Measurements from ENCODE around the gene DDX39B.
"Not testable (repeated sequence)": the region's sequence is repeated elsewhere in the genome, so short reads cannot be mapped to it uniquely, and the experiment has no call there.

The DDX39B gene

GRCh38 chr6:31493875-31494694, 47.7 kb downstream of the DDX39B start:
- Histone ChIP-seq H3K36me3 (ENCODE audit: control insufficient read depth, low read length) (peaks cover 5% of the 10 kb centered on the region), H3K27me3 (ENCODE audit: control insufficient read depth, low read length) (no peaks in the 10 kb centered on the region), H3K4me2 (ENCODE audit: low read length) (peak overlapping the region; percentile 83), H3K27ac (ENCODE audit: low read depth, low read length) (peak overlapping the region; percentile 74), H3K9me2 (replicated peaks; ENCODE audit: control insufficient read depth, low read length) (no peaks in the 10 kb centered on the region), H3F3A (ENCODE audit: control insufficient read depth, insufficient read depth) (peaks cover 15% of the 10 kb centered on the region), H3K4me3 (ENCODE audit: low read length) (peak overlapping the region; percentile 86), H3K9me3 (ENCODE audit: control insufficient read depth, insufficient read depth, low read length) (no peaks in the 10 kb centered on the region), H3K4me1 (ENCODE audit: control insufficient read depth, low read length) (peaks cover 42% of the 10 kb centered on the region), H4K20me1 (ENCODE audit: control insufficient read depth, insufficient read depth, low read depth, low read length) (peaks cover 2% of the 10 kb centered on the region; the same call in 1 of the 2 replicates), H3K79me2 (ENCODE audit: control insufficient read depth, low read length) (peaks cover 86% of the 10 kb centered on the region)
- TF ChIP-seq EZH2phosphoT487 (IDR thresholded peaks at IDR 0.05; ENCODE audit: borderline replicate concordance, low read length): no peak
- TF ChIP-seq CTCF (IDR thresholded peaks at IDR 0.05; ENCODE audit: low read depth, low read length, poor library complexity, severe bottlenecking): peak; percentile 85

GRCh38 chr6:31493550-31493874, 48.3 kb downstream of the DDX39B start:
- not testable (repeated sequence) for H3K9me3 ChIP-seq (ENCODE audit: control insufficient read depth, insufficient read depth, low read length); H4K20me1 ChIP-seq (ENCODE audit: control insufficient read depth, insufficient read depth, low read depth, low read length); H3K36me3 ChIP-seq (ENCODE audit: control insufficient read depth, low read length); H3K9me2 ChIP-seq (replicated peaks; ENCODE audit: control insufficient read depth, low read length); H3K27me3 ChIP-seq (ENCODE audit: control insufficient read depth, low read length)
- Histone ChIP-seq H3K79me2 (ENCODE audit: control insufficient read depth, low read length) (peaks cover 81% of the 10 kb centered on the region), H3K4me1 (ENCODE audit: control insufficient read depth, low read length) (peaks cover 39% of the 10 kb centered on the region), H3F3A (ENCODE audit: control insufficient read depth, insufficient read depth) (peaks cover 15% of the 10 kb centered on the region), H3K4me2 (ENCODE audit: low read length) (peak overlapping the region; percentile 83), H3K4me3 (ENCODE audit: low read length) (peak overlapping the region; percentile 86), H3K27ac (ENCODE audit: low read depth, low read length) (peak overlapping the region; percentile 74)

- peaks cover under 1% of the 10 kb centered on the region; the same call in 1 of the 2 replicates for H3K36me3 ChIP-seq (ENCODE audit: control insufficient read depth, low read length)
- no peaks in the 10 kb centered on the region for H3K9me3 ChIP-seq (ENCODE audit: control insufficient read depth, insufficient read depth, low read length)
- no peaks in the 10 kb centered on the region for H3K27me3 ChIP-seq (ENCODE audit: control insufficient read depth, low read length)
- TF ChIP-seq EZH2phosphoT487 (IDR thresholded peaks at IDR 0.05; ENCODE audit: borderline replicate concordance, low read length): no peak
- no peak for TF ChIP-seq CTCF (IDR thresholded peaks at IDR 0.05; ENCODE audit: low read depth, low read length, poor library complexity, severe bottlenecking)
- peaks cover 49% of the 10 kb centered on the region for H3K79me2 ChIP-seq (ENCODE audit: control insufficient read depth, low read length)
- peak overlapping the region; percentile 86 for H3K4me3 ChIP-seq (ENCODE audit: low read length)
- H3K27ac ChIP-seq (ENCODE audit: low read depth, low read length): no peak overlapping the region; the same call in 1 of the 2 replicates
- H3K4me1 ChIP-seq (ENCODE audit: control insufficient read depth, low read length): peaks cover 34% of the 10 kb centered on the region
- peak overlapping the region; percentile 83; the same call in 1 of the 2 replicates for H3K4me2 ChIP-seq (ENCODE audit: low read length)
- no peaks in the 10 kb centered on the region for H4K20me1 ChIP-seq (ENCODE audit: control insufficient read depth, insufficient read depth, low read depth, low read length)
- peaks cover 6% of the 10 kb centered on the region for H3F3A ChIP-seq (ENCODE audit: control insufficient read depth, insufficient read depth)
- H3K9me2 ChIP-seq (replicated peaks; ENCODE audit: control insufficient read depth, low read length): no peaks in the 10 kb centered on the region
Measured at GRCh38 chr6:31490115-31490873, 51.5 kb downstream of the DDX39B start.

GRCh38 chr6:31489086-31489485, 52.7 kb downstream of the DDX39B start:
- Histone ChIP-seq H3K4me2 (ENCODE audit: low read length) (no peak overlapping the region), H3F3A (ENCODE audit: control insufficient read depth, insufficient read depth) (peaks cover 5% of the 10 kb centered on the region), H3K4me1 (ENCODE audit: control insufficient read depth, low read length) (peaks cover 34% of the 10 kb centered on the region), H3K27me3 (ENCODE audit: control insufficient read depth, low read length) (no peaks in the 10 kb centered on the region), H4K20me1 (ENCODE audit: control insufficient read depth, insufficient read depth, low read depth, low read length) (no peaks in the 10 kb centered on the region), H3K9me2 (replicated peaks; ENCODE audit: control insufficient read depth, low read length) (no peaks in the 10 kb centered on the region), H3K36me3 (ENCODE audit: control insufficient read depth, low read length) (no peaks in the 10 kb centered on the region), H3K79me2 (ENCODE audit: control insufficient read depth, low read length) (peaks cover 39% of the 10 kb centered on the region), H3K4me3 (ENCODE audit: low read length) (no peak overlapping the region), H3K27ac (ENCODE audit: low read depth, low read length) (no peak overlapping the region), H3K9me3 (ENCODE audit: control insufficient read depth, insufficient read depth, low read length) (no peaks in the 10 kb centered on the region)
- TF ChIP-seq EZH2phosphoT487 (IDR thresholded peaks at IDR 0.05; ENCODE audit: borderline replicate concordance, low read length): no peak
- no peak for TF ChIP-seq CTCF (IDR thresholded peaks at IDR 0.05; ENCODE audit: low read depth, low read length, poor library complexity, severe bottlenecking)

GRCh38 chr6:31487674-31488073, 54.1 kb downstream of the DDX39B start:
- H3F3A ChIP-seq (ENCODE audit: control insufficient read depth, insufficient read depth); H4K20me1 ChIP-seq (ENCODE audit: control insufficient read depth, insufficient read depth, low read depth, low read length); H3K9me2 ChIP-seq (replicated peaks; ENCODE audit: control insufficient read depth, low read length); H3K36me3 ChIP-seq (ENCODE audit: control insufficient read depth, low read length); H3K9me3 ChIP-seq (ENCODE audit: control insufficient read depth, insufficient read depth, low read length); H3K4me2 ChIP-seq (ENCODE audit: low read length); H3K27me3 ChIP-seq (ENCODE audit: control insufficient read depth, low read length); H3K27ac ChIP-seq (ENCODE audit: low read depth, low read length); H3K4me3 ChIP-seq (ENCODE audit: low read length): not testable (repeated sequence)
- H3K79me2 ChIP-seq (ENCODE audit: control insufficient read depth, low read length): peaks cover 24% of the 10 kb centered on the region
- H3K4me1 ChIP-seq (ENCODE audit: control insufficient read depth, low read length): peaks cover 28% of the 10 kb centered on the region

Measured in DOHH2 (cell line).